ENCODE measurements around the gene ICA1.

DNA sequence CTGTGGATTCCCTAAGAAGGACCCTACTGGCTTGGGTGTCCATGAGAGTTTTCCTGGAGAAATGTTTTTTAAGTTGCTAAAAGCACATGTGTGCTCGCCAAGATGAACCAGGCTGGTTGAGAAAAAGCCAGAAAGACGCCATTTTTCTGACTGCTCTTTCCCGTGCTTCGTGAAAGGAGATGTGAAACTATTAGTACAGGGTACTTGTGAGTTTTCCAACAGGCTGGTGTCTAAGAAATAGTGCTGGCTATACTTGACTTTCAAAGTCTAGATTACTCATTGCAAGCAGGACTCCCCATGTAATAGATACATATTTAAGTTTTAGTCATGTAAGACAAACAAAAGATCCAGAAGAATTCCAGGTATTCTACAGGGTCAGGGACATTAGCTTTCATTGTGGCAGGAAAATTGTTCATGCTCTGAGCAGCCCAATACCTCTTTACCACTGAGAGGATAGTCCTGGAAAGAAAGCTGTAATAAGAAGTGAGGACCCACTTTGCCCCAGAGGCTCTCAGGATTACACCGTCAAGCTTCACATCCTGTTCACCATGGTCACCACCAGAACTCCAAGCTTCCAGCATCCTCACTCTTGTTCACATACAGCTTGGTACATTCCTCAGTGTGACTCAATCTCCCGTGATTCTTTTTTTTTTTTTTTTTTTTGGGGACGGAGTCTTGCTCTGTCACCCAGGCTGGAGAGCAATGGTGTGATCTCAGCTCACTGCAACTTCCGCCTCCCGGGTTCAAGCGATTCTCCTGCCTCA, 43.8 kb upstream of the ICA1 start:
- TF ChIP-seq, protein P1, sequence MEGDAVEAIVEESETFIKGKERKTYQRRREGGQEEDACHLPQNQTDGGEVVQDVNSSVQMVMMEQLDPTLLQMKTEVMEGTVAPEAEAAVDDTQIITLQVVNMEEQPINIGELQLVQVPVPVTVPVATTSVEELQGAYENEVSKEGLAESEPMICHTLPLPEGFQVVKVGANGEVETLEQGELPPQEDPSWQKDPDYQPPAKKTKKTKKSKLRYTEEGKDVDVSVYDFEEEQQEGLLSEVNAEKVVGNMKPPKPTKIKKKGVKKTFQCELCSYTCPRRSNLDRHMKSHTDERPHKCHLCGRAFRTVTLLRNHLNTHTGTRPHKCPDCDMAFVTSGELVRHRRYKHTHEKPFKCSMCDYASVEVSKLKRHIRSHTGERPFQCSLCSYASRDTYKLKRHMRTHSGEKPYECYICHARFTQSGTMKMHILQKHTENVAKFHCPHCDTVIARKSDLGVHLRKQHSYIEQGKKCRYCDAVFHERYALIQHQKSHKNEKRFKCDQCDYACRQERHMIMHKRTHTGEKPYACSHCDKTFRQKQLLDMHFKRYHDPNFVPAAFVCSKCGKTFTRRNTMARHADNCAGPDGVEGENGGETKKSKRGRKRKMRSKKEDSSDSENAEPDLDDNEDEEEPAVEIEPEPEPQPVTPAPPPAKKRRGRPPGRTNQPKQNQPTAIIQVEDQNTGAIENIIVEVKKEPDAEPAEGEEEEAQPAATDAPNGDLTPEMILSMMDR (IDR thresholded peaks at IDR 0.05): no peak
- no peak for TF ChIP-seq POLR2A (IDR thresholded peaks at IDR 0.05)

Measured in thyroid gland (tissue), 4 donors.